GM21390 (cell line): ENCODE results near the gene SULF2.

Experiments
- ATAC-seq: cut with Tn5 transposase; IDR thresholded peaks from one replicate; pipeline ENCODE4 v1.9.1; 2021; ENCODE audit not compliant: unreplicated experiment

SULF2 gene

GRCh38 chr20:47765271-47765670 is 20.0 kb downstream of the SULF2 start:
- no peak for ATAC-seq

GRCh38 chr20:47764154-47764733 is 21.0 kb downstream of the SULF2 start:
- ATAC-seq = no peak

- no peak for ATAC-seq
These were observed 22.5 kb downstream of the SULF2 start for GRCh38 chr20:47762699-47763268.

- ATAC-seq = no peak
These were observed 23.7 kb downstream of the SULF2 start for GRCh38 chr20:47761482-47762047.

- ATAC-seq = no peak
These were observed 24.4 kb downstream of the SULF2 start for GRCh38 chr20:47760686-47761481.

GRCh38 chr20:47758517-47759450 is 26.5 kb downstream of the SULF2 start:
- no peak for ATAC-seq

- ATAC-seq = no peak
These were observed 27.9 kb downstream of the SULF2 start for GRCh38 chr20:47757145-47758035.

GRCh38 chr20:47754946-47755652 is 30.2 kb downstream of the SULF2 start:
- no peak for ATAC-seq

GRCh38 chr20:47754388-47754715 is 30.9 kb downstream of the SULF2 start:
- ATAC-seq = no peak

GRCh38 chr20:47753576-47754387 is 31.5 kb downstream of the SULF2 start:
- no peak for ATAC-seq

GRCh38 chr20:47751449-47751848 is 33.8 kb downstream of the SULF2 start:
- ATAC-seq = no peak

- ATAC-seq = no peak
These were observed 35.9 kb downstream of the SULF2 start for GRCh38 chr20:47749339-47749738.

GRCh38 chr20:47748823-47749222 is 36.5 kb downstream of the SULF2 start:
- no peak for ATAC-seq

- ATAC-seq = no peak
These were observed 37.2 kb downstream of the SULF2 start for GRCh38 chr20:47748069-47748468.

- no peak for ATAC-seq
These were observed 37.6 kb downstream of the SULF2 start for GRCh38 chr20:47747669-47748031.

- no peak for ATAC-seq
These were observed 40.5 kb downstream of the SULF2 start for GRCh38 chr20:47744803-47745202.

- no peak for ATAC-seq
These were observed 41.6 kb downstream of the SULF2 start for GRCh38 chr20:47743671-47744070.

GRCh38 chr20:47741669-47742608 is 43.3 kb downstream of the SULF2 start:
- ATAC-seq = no peak
